Hepatocyte (in vitro differentiated cells): Measurements from ENCODE around the gene ASPSCR1. TPM values are rescaled to one million over a fixed set of nuclear protein-coding genes. Genes with fewer than 3 reads are reported as not detected.

ENCODE experiments used
- DNase-seq: peaks from one replicate; pipeline ENCODE4 v3.0.0-alpha.2; 2016; ENCODE audit warnings: low spot score
- H2AFZ ChIP-seq: fragments of 200-600 bp; sonication (generic); 2 replicates; pipeline ENCODE4 v1.6.0; 2016; ENCODE audit warnings: antibody characterized with exemption, mild to moderate bottlenecking
- H3K27ac ChIP-seq: fragments of 200-600 bp; sonication (generic); 2 replicates; pipeline ENCODE4 v1.5.1; 2016; ENCODE audit warnings: mild to moderate bottlenecking
- H3K27me3 ChIP-seq: fragments of 200-600 bp; sonication (generic); 2 replicates; pipeline ENCODE4 v1.6.1; 2016
- H3K36me3 ChIP-seq: fragments of 200-600 bp; sonication (generic); replicated peaks from 2 replicates; pipeline ENCODE4 v1.5.1; 2016; ENCODE audit warnings: low read depth; ENCODE audit not compliant: insufficient read depth
- H3K4me1 ChIP-seq: fragments of 200-600 bp; sonication (generic); 2 replicates; pipeline ENCODE4 v1.5.1; 2016; ENCODE audit warnings: mild to moderate bottlenecking, moderate library complexity; ENCODE audit not compliant: insufficient read depth
- H3K4me2 ChIP-seq: fragments of 200-600 bp; sonication (generic); 2 replicates; pipeline ENCODE4 v1.6.0; 2016
- H3K4me3 ChIP-seq: fragments of 200-600 bp; sonication (generic); 2 replicates; pipeline ENCODE4 v1.5.1; 2016; ENCODE audit warnings: mild to moderate bottlenecking
- H3K79me2 ChIP-seq: fragments of 200-600 bp; sonication (generic); 2 replicates; pipeline ENCODE4 v1.6.0; 2017; ENCODE audit warnings: mild to moderate bottlenecking
- H3K9me2 ChIP-seq: fragments of 200-600 bp; sonication (generic); replicated peaks from 2 replicates; pipeline ENCODE4 v1.6.0; 2017; ENCODE audit warnings: mild to moderate bottlenecking; ENCODE audit not compliant: insufficient read depth
- H3K9me3 ChIP-seq: fragments of 200-600 bp; sonication (generic); 2 replicates; pipeline ENCODE4 v1.5.1; 2016; ENCODE audit warnings: low read depth, mild to moderate bottlenecking
- H4K20me1 ChIP-seq: fragments of 200-600 bp; sonication (generic); 2 replicates; pipeline ENCODE4 v1.6.0; 2016; ENCODE audit warnings: mild to moderate bottlenecking; ENCODE audit not compliant: insufficient read depth, poor library complexity, severe bottlenecking
- CTCF ChIP-seq: fragments of 200-600 bp; sonication (generic); IDR thresholded peaks from 2 replicates; pipeline ENCODE4 v1.5.1; 2016; ENCODE audit warnings: antibody characterized with exemption, mild to moderate bottlenecking; ENCODE audit not compliant: poor library complexity
- EZH2 ChIP-seq: fragments of 200-600 bp; sonication (generic); IDR thresholded peaks from 2 replicates; pipeline ENCODE4 v1.6.1; 2016; ENCODE audit warnings: antibody characterized with exemption, mild to moderate bottlenecking, borderline replicate concordance
- EZH2phosphoT487 ChIP-seq: fragments of 200-600 bp; sonication (generic); IDR thresholded peaks from one replicate; pipeline ENCODE4 v1.6.1; 2018; ENCODE audit warnings: antibody characterized with exemption, mild to moderate bottlenecking, low read depth, moderate library complexity; ENCODE audit not compliant: unreplicated experiment, severe bottlenecking
- WGBS: methylation state at CpG from one replicate; pipeline ENCODE4 v1.1.6; 2016; ENCODE audit warnings: low lambda C conversion rate; ENCODE audit errors: missing lambda C conversion rate; 5-methylcytosine and 5-hydroxymethylcytosine counted together
- polyA plus RNA-seq: library from polyadenylated mRNA; unstranded; fragments of >200 nt; fragmentation: Nextera tagmentation; extraction: Ambion mirVana; gene quantifications from 2 replicates; pipeline ENCODE4 v1.2.1, GENCODE V29; 2016
- total RNA-seq: library from RNA; depleted of rRNA; stranded (reverse); fragments of >200 nt; gene quantifications from 2 replicates; pipeline ENCODE4 v1.2.3, GENCODE V29; 2014

ASPSCR1 gene
- total and polyA plus RNA-seq, 2 experiments from 2014 or later, result 28.4 to 45.9 TPM

GRCh38 chr17:82049106-82049505, 71.7 kb downstream of the ASPSCR1 start:
- peaks cover 3% of the 10 kb centered on the region for H4K20me1 ChIP-seq
- H3K4me2 ChIP-seq, result no peak overlapping the region
- H2AFZ ChIP-seq, result no peak overlapping the region
- H3K27ac ChIP-seq, result no peak overlapping the region
- H3K36me3 ChIP-seq, result no peaks in the 10 kb centered on the region
- WGBS, result 92% methylated on average over 6 of the region's 8 CpGs
- H3K27me3 ChIP-seq, result no peaks in the 10 kb centered on the region
- no peaks in the 10 kb centered on the region for H3K9me3 ChIP-seq
- DNase-seq, result no peak
- H3K79me2 ChIP-seq, result peaks cover 28% of the 10 kb centered on the region
- H3K4me3 ChIP-seq, result no peak overlapping the region
- peaks cover 17% of the 10 kb centered on the region for H3K4me1 ChIP-seq
- no peaks in the 10 kb centered on the region for H3K9me2 ChIP-seq
- TF ChIP-seq EZH2 (no peak), EZH2phosphoT487 (no peak), CTCF (no peak)

- TF ChIP-seq EZH2phosphoT487 (no peak), EZH2 (no peak), CTCF (no peak)
- no peaks in the 10 kb centered on the region for H3K9me3 ChIP-seq
- H2AFZ ChIP-seq, result no peak overlapping the region
- peaks cover 28% of the 10 kb centered on the region for H3K79me2 ChIP-seq
- no peaks in the 10 kb centered on the region for H3K36me3 ChIP-seq
- H3K27me3 ChIP-seq, result no peaks in the 10 kb centered on the region
- peak overlapping the region; percentile 98 for H3K4me2 ChIP-seq
- no peak for DNase-seq
- peaks cover 17% of the 10 kb centered on the region for H3K4me1 ChIP-seq
- H3K27ac ChIP-seq, result no peak overlapping the region
- WGBS, result 95% methylated on average over 12 of the region's 16 CpGs
- no peak overlapping the region for H3K4me3 ChIP-seq
- H3K9me2 ChIP-seq, result no peaks in the 10 kb centered on the region
- H4K20me1 ChIP-seq, result peaks cover 3% of the 10 kb centered on the region
These were observed 72.1 kb downstream of the ASPSCR1 start for GRCh38 chr17:82049521-82049971.

- Histone ChIP-seq H3K27ac (no peak overlapping the region), H2AFZ (no peak overlapping the region), H3K4me1 (peaks cover 17% of the 10 kb centered on the region), H3K9me3 (no peaks in the 10 kb centered on the region), H3K36me3 (no peaks in the 10 kb centered on the region), H3K4me3 (peak overlapping the region; percentile 83), H3K79me2 (peaks cover 28% of the 10 kb centered on the region), H3K4me2 (peak overlapping the region; percentile 98), H3K27me3 (no peaks in the 10 kb centered on the region), H4K20me1 (peaks cover 3% of the 10 kb centered on the region), H3K9me2 (no peaks in the 10 kb centered on the region)
- DNase-seq, result no peak
- 95% methylated on average over 28 of the region's 28 CpGs for WGBS
- TF ChIP-seq CTCF, result no peak
- no peak for TF ChIP-seq EZH2phosphoT487
- TF ChIP-seq EZH2, result no peak
These were observed 72.8 kb downstream of the ASPSCR1 start for GRCh38 chr17:82050152-82050760.
